HuH-7 (cell line): ENCODE measurements around the gene GPR55.
A peak's percentile ranks its signal among the peaks of the same experiment; 100 is the strongest.

Experiments used
- DNase-seq: peaks from one replicate; pipeline ENCODE4 v3.0.0; 2011; ENCODE audit warnings: low spot score

Gene GPR55

GRCh38 chr2:230866756-230867523 is 58.1 kb downstream of the GPR55 start:
- no peak for DNase-seq

GRCh38 chr2:230865766-230866755 is 59.0 kb downstream of the GPR55 start:
- peak; percentile 57 for DNase-seq

- DNase-seq = no peak
These were observed 59.7 kb downstream of the GPR55 start for GRCh38 chr2:230865307-230865765.

GRCh38 chr2:230864605-230865306 is 60.3 kb downstream of the GPR55 start, which contains the start of gene ITM2C:
TSS of gene ITM2C (plus strand) at chr2:230864942. CDS start at chr2:230865026, 84 bp downstream.
- peak; percentile 92 for DNase-seq

- DNase-seq = no peak
These were observed 60.9 kb downstream of the GPR55 start for GRCh38 chr2:230864122-230864604.

- no peak for DNase-seq
These were observed 61.5 kb downstream of the GPR55 start for GRCh38 chr2:230863442-230864121.

- no peak for DNase-seq
These were observed 62.0 kb downstream of the GPR55 start for GRCh38 chr2:230863031-230863430.

- no peak for DNase-seq
These were observed 62.8 kb downstream of the GPR55 start for GRCh38 chr2:230862292-230862691.

- DNase-seq = no peak
These were observed 63.3 kb downstream of the GPR55 start for GRCh38 chr2:230861552-230862255.
